Fibroblast of skin of right biceps (primary cell): ENCODE results near the gene TNFRSF17.

Experiments used
- DNase-seq: peaks from one replicate; pipeline ENCODE4 v3.0.0-alpha.2; 2013

The TNFRSF17 gene

GRCh38 chr16:12009462-12009861, 44.5 kb downstream of the TNFRSF17 start:
- no peak for DNase-seq

DNA sequence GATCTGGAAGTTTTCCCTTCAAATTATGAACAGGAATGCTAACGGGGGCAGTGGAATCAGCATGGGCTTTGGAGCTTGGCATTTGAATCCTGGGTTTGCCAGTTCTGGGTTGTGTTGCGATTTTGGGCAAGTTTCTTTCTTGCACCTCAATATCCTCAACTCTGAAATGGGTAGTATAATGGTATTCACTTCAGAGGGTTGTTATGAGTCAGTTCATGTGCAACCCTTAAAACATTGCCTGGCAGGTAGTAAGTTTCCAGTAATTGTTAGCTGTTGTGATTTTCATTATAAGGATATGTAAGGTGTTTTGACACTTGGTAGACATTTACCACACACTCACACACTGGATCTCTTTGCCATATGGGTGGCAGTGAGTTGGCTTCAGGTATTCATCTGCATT, 44.9 kb downstream of the TNFRSF17 start:
- DNase-seq, result no peak

GRCh38 chr16:12010388-12011251, 45.6 kb downstream of the TNFRSF17 start:
- no peak for DNase-seq

GRCh38 chr16:12011565-12011964, 46.6 kb downstream of the TNFRSF17 start:
- DNase-seq, result no peak

DNA sequence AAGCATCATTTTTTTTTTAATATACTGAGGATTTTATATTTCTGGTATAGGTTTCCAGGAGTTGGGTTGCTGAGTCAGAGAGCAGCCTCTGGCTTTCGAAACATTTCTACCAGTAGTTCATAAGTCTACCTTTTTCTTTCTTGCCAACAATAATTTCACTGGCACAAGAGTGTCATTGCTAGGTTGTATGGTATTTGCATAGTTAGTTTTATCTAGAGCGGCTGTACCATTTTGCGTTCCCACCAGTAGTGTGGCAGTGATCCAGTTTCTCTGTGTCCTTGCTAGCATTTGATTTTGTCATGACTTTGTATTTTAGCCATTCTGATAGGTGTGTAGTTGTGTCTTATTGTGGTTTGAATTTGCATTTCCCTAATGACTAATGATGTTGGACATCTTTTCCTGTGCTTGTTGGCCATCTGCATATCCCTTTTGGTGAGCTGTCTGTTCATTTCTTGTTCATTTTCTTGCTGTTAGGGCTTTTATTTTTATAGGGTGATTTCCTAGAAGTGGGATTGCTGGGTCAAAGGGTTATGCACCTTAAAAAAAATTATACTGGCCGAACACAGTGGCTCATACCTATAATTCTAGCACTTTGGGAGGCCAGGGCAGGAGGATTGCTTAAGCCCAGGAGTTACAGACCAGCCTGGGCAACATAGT, 51.4 kb downstream of the TNFRSF17 start:
- peak; percentile 52 for DNase-seq

DNA sequence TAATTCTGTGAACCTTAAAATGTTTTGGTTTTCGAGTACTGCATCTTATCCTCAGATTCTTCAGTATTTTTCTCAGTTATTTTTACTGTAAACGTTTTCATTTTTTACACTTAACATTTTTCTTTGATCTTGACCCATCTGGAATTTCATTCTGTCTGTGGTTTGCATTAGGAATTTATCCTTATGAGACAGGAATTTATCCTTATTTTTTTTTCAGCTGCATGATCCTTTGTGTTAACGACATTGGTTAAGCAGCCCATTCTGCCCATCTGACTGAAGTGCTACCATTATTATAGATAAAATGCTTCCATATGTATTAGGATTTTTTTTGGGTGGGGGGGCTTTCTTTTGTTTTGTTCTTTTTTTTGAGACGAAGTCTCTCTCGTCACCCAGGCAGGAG, 52.5 kb downstream of the TNFRSF17 start:
- DNase-seq, result peak; percentile 84
